ENCODE data around the gene LYZL1.
"Not testable (repeated sequence)": the region's sequence is repeated elsewhere in the genome, so short reads cannot be mapped to it uniquely, and the experiment has no call there.

The LYZL1 gene

GRCh38 chr10:29304995-29305335, 16.1 kb downstream of the LYZL1 start:
- H3K4me3 ChIP-seq (ENCODE audit: low read depth, low read length) = no peak overlapping the region
- no peak for DNase-seq (ENCODE audit: low read depth)
- TF ChIP-seq CTCF (IDR thresholded peaks at IDR 0.05; ENCODE audit: control insufficient read depth, extremely low read depth, insufficient read depth) = no peak

GRCh38 chr10:29306688-29307087, 17.8 kb downstream of the LYZL1 start:
- no peak overlapping the region for H3K4me3 ChIP-seq (ENCODE audit: low read depth, low read length)
- TF ChIP-seq CTCF (IDR thresholded peaks at IDR 0.05; ENCODE audit: control insufficient read depth, extremely low read depth, insufficient read depth) = no peak
- DNase-seq (ENCODE audit: low read depth) = no peak

GRCh38 chr10:29308142-29308541, 19.3 kb downstream of the LYZL1 start:
- not testable (repeated sequence) for DNase-seq (ENCODE audit: low read depth); H3K4me3 ChIP-seq (ENCODE audit: low read depth, low read length)

GRCh38 chr10:29309465-29309864, 20.6 kb downstream of the LYZL1 start:
- TF ChIP-seq CTCF (IDR thresholded peaks at IDR 0.05; ENCODE audit: control insufficient read depth, extremely low read depth, insufficient read depth) = no peak
- no peak overlapping the region for H3K4me3 ChIP-seq (ENCODE audit: low read depth, low read length)
- no peak for DNase-seq (ENCODE audit: low read depth)

GRCh38 chr10:29310463-29310862, 21.6 kb downstream of the LYZL1 start:
- H3K4me3 ChIP-seq (ENCODE audit: low read depth, low read length); DNase-seq (ENCODE audit: low read depth): not testable (repeated sequence)

- DNase-seq (ENCODE audit: low read depth) = no peak
- TF ChIP-seq CTCF (IDR thresholded peaks at IDR 0.05; ENCODE audit: control insufficient read depth, extremely low read depth, insufficient read depth) = no peak
- H3K4me3 ChIP-seq (ENCODE audit: low read depth, low read length) = no peak overlapping the region
Observed at GRCh38 chr10:29313071-29313470, 24.2 kb downstream of the LYZL1 start.

GRCh38 chr10:29314726-29315125, 25.9 kb downstream of the LYZL1 start:
- no peak for TF ChIP-seq CTCF (IDR thresholded peaks at IDR 0.05; ENCODE audit: control insufficient read depth, extremely low read depth, insufficient read depth)
- no peak for DNase-seq (ENCODE audit: low read depth)
- no peak overlapping the region for H3K4me3 ChIP-seq (ENCODE audit: low read depth, low read length)

GRCh38 chr10:29315814-29316213, 26.9 kb downstream of the LYZL1 start:
- no peak for TF ChIP-seq CTCF (IDR thresholded peaks at IDR 0.05; ENCODE audit: control insufficient read depth, extremely low read depth, insufficient read depth)
- DNase-seq (ENCODE audit: low read depth) = no peak
- H3K4me3 ChIP-seq (ENCODE audit: low read depth, low read length) = no peak overlapping the region
